Endothelial cell of umbilical vein (primary cell): Measurements from ENCODE around the gene BLACAT1. TPM values are rescaled to one million over a fixed set of nuclear protein-coding genes. Genes with fewer than 3 reads are reported as not detected.

Experiments used
- BruUV-seq: library from RNA; stranded (reverse); fragments of 400-500 nt; replicated peaks from 2 replicates; lab custom pipeline; 2021; lab: Mats Ljungman, UMichigan
- CTCF ChIA-PET: fragments of 300-600, 350-600 bp; sonication (Branson Sonifier 250); formaldehyde crosslinking; loops from one replicate; lab custom pipeline; 2021; ENCODE audit warnings: antibody characterized with exemption, inconsistent platforms; lab: Charles Lee
- POLR2A ChIA-PET: fragments of 300-600, 350-600 bp; sonication (Branson Sonifier 250); formaldehyde crosslinking; loops from one replicate; lab custom pipeline; 2021; ENCODE audit warnings: antibody characterized with exemption, inconsistent platforms; lab: Charles Lee
- DNase-seq: peaks from one replicate; pipeline ENCODE4 v3.0.0-alpha.2; 2011; ENCODE audit warnings: low read depth, low spot score
- FAIRE-seq: peaks from 2 replicates; lab custom pipeline; 2011; peaks lifted over from hg19 to GRCh38; lab: Jason Lieb, UNC
- H2AFZ ChIP-seq: 2 replicates; pipeline ENCODE4 v1.6.0; 2012; ENCODE audit warnings: low read depth, low read length, control low read depth, inconsistent platforms
- H3K27ac ChIP-seq: 2 replicates; pipeline ENCODE4 v1.5.1; 2011; ENCODE audit warnings: low read depth, mild to moderate bottlenecking, control low read depth, low read length, moderate library complexity; ENCODE audit not compliant: insufficient read depth
- H3K27me3 ChIP-seq, 2 experiments: 2 replicates each; pipeline versions ENCODE4 v1.6.0 to v1.6.1; 2011; ENCODE audit warnings: low read length in 2 of 2, mixed read lengths in 1 of 2; ENCODE audit not compliant: control insufficient read depth in 2 of 2, insufficient read depth in 2 of 2
- H3K36me3 ChIP-seq, 2 experiments: 2 replicates in 1 of 2; 3 replicates in 1 of 2; pipeline ENCODE4 v1.5.1; 2011; ENCODE audit warnings: low read length in 2 of 2, mild to moderate bottlenecking in 1 of 2, moderate library complexity in 1 of 2; ENCODE audit not compliant: control insufficient read depth in 2 of 2, insufficient read depth in 2 of 2; ENCODE audit errors: extremely low read depth in 1 of 2
- H3K4me1 ChIP-seq: 3 replicates; pipeline ENCODE4 v1.5.1; 2011; ENCODE audit warnings: mild to moderate bottlenecking, low read length; ENCODE audit not compliant: control insufficient read depth, insufficient read depth; ENCODE audit errors: extremely low read depth
- H3K4me2 ChIP-seq: 2 replicates; pipeline ENCODE4 v1.6.1; 2011; ENCODE audit warnings: low read length, control low read depth, mixed read lengths; ENCODE audit not compliant: insufficient read depth
- H3K4me3 ChIP-seq, 3 experiments: fragments of 200-600 bp in 1 of 3; sonication (generic), shearing (Covaris generic) in 1 of 3; replicated peaks in 1 of 3; 2 replicates each; pipeline ENCODE4 v1.5.1; 2011 to 2016; ENCODE audit warnings: control low read depth in 3 of 3, low read length in 3 of 3, mild to moderate bottlenecking in 2 of 3, inconsistent platforms in 1 of 3, low read depth in 1 of 3, moderate library complexity in 1 of 3; ENCODE audit not compliant: insufficient read depth in 1 of 3
- H3K79me2 ChIP-seq: 2 replicates; pipeline ENCODE4 v1.6.0; 2012; ENCODE audit warnings: low read length, inconsistent platforms; ENCODE audit not compliant: control insufficient read depth, insufficient read depth
- H3K9ac ChIP-seq: replicated peaks from 2 replicates; pipeline ENCODE3; 2011; ENCODE audit warnings: low read length, control low read depth; ENCODE audit not compliant: insufficient read depth; ENCODE audit errors: extremely low read depth
- H3K9me1 ChIP-seq: replicated peaks from 3 replicates; pipeline ENCODE4 v1.6.0; 2011; ENCODE audit warnings: mild to moderate bottlenecking, low read length; ENCODE audit not compliant: control insufficient read depth, insufficient read depth; ENCODE audit errors: extremely low read depth
- H3K9me3 ChIP-seq: replicated peaks from 2 replicates; pipeline ENCODE4 v1.5.1; 2012; ENCODE audit warnings: low read length, inconsistent platforms; ENCODE audit not compliant: control insufficient read depth, insufficient read depth
- H4K20me1 ChIP-seq: replicated peaks from 2 replicates; pipeline ENCODE3; 2011; ENCODE audit warnings: mild to moderate bottlenecking, low read length; ENCODE audit not compliant: control insufficient read depth, insufficient read depth; ENCODE audit errors: extremely low read depth
- EZH2 ChIP-seq: IDR thresholded peaks from 2 replicates; pipeline ENCODE4 v1.6.1; 2012; ENCODE audit warnings: borderline replicate concordance, low read depth, mild to moderate bottlenecking, moderate library complexity, low read length, inconsistent platforms; ENCODE audit not compliant: severe bottlenecking
- FOS ChIP-seq: IDR thresholded peaks from 2 replicates; pipeline ENCODE4 v1.6.1; 2011; ENCODE audit warnings: mild to moderate bottlenecking, low read length, moderate library complexity, borderline replicate concordance; ENCODE audit not compliant: insufficient read depth
- GATA2 ChIP-seq: IDR thresholded peaks from 2 replicates; pipeline ENCODE4 v1.7.0; 2011; ENCODE audit warnings: low read depth, mild to moderate bottlenecking, moderate library complexity, mixed read lengths, low read length; ENCODE audit not compliant: insufficient read length, insufficient read depth
- JUN ChIP-seq: IDR thresholded peaks from 2 replicates; pipeline ENCODE4 v1.6.1; 2011; ENCODE audit warnings: borderline replicate concordance, low read depth; ENCODE audit not compliant: insufficient read length, insufficient read depth
- MYC ChIP-seq: IDR thresholded peaks from one replicate; pipeline ENCODE4 v1.6.1; 2011; ENCODE audit warnings: mild to moderate bottlenecking, low read depth, low read length
- POLR2A ChIP-seq: IDR thresholded peaks from 2 replicates; pipeline ENCODE4 v1.6.1; 2012; ENCODE audit warnings: low read depth, mild to moderate bottlenecking, control low read depth, low read length
- POLR2AphosphoS5 ChIP-seq: IDR thresholded peaks from 2 replicates; pipeline ENCODE4 v1.6.1; 2012; ENCODE audit warnings: low read depth, mild to moderate bottlenecking, control low read depth, low read length, moderate library complexity; ENCODE audit not compliant: insufficient read depth
- dilution Hi-C: fragments of 300-500 bp; cut with MboI; formaldehyde crosslinking; loops from one replicate; pipeline ENCODE4 v1.15.0; 2019; ENCODE audit warnings: low sequenced_read_pairs; ENCODE audit not compliant: extremely low pct_ligation_motif_present
- intact Hi-C: fragments of 100-400 bp; cut with micrococcal nuclease; formaldehyde crosslinking; loops from one replicate; pipeline ENCODE4 v1.10.0; 2022
- polyA plus RNA-seq, 4 experiments: library from polyadenylated mRNA; depleted of rRNA in 3 of 4; stranded (reverse) in 3 of 4; unstranded in 1 of 4; fragments of >200 nt; gene quantifications; 2 replicates each; pipeline versions ENCODE4 v1.2.1 to v1.2.3, GENCODE V29; 2011 to 2012; ENCODE audit warnings: missing spikeins in 1 of 4
- total RNA-seq: library from RNA; stranded (reverse); gene quantifications from 2 replicates; pipeline ENCODE4 v1.2.3, GENCODE V29; 2021
- TF ChIP-seq, protein P1 (sequence below): IDR thresholded peaks from 2 replicates; pipeline ENCODE4 v1.6.1; 2011; ENCODE audit not compliant: insufficient read depth, insufficient read length
- TF ChIP-seq, protein P2 (sequence below), 2 donors: IDR thresholded peaks; 1 replicate in 1 of 2; 2 replicates in 1 of 2; pipeline ENCODE4 v1.5.1; 2011; ENCODE audit warnings: low read length in 2 of 2, mild to moderate bottlenecking in 2 of 2, moderate library complexity in 2 of 2, control low read depth in 1 of 2, inconsistent platforms in 1 of 2, low read depth in 1 of 2; ENCODE audit not compliant: insufficient read depth in 1 of 2; ENCODE audit errors: extremely low read depth in 1 of 2

The BLACAT1 gene
- total and polyA plus RNA-seq, 2 donors (not counting 3 experiments of a cell fraction or from before 2014, with no cell fraction given) = not detected

DNA sequence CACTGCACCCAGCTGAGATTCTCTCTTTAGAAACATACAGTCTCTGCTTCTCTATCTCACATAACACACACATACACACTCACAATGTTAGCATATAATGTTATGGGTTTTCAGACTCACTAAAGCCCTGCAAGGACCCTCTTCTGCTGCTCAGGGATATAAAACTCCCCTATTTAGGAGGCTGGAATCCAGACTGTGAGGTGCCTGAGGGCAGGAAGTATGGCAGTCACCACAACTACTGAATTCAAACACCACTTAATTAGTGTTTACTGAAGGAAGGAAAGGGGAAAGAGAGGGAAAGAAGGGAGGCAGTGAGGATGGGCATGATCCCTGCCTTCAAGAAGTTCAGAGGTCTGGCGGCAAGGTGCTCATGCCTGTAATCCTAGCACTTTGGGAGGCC lies 40.8 kb upstream of the BLACAT1 start:
- DNase-seq (no peak), FAIRE-seq (no peak)
- POLR2A ChIA-PET = no interaction called here
- Histone ChIP-seq H2AFZ (no peak overlapping the region), H3K4me3 (no peak overlapping the region), H3K36me3 (no peaks in the 10 kb centered on the region), H3K9me1 (no peaks in the 10 kb centered on the region), H3K79me2 (no peaks in the 10 kb centered on the region), H3K9ac (no peak overlapping the region), H3K4me1 (no peaks in the 10 kb centered on the region), H3K9me3 (no peaks in the 10 kb centered on the region), H3K27me3 (peaks cover 6 to 23% of the 10 kb centered on the region in 2 experiments), H3K4me2 (no peak overlapping the region), H4K20me1 (no peaks in the 10 kb centered on the region), H3K27ac (no peak overlapping the region)
- TF ChIP-seq GATA2 (no peak), POLR2A (no peak), EZH2 (no peak), FOS (no peak), JUN (no peak), MYC (no peak), POLR2AphosphoS5 (no peak)
- TF ChIP-seq, protein P1, sequence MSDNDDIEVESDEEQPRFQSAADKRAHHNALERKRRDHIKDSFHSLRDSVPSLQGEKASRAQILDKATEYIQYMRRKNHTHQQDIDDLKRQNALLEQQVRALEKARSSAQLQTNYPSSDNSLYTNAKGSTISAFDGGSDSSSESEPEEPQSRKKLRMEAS = no peak
- TF ChIP-seq, protein P2, sequence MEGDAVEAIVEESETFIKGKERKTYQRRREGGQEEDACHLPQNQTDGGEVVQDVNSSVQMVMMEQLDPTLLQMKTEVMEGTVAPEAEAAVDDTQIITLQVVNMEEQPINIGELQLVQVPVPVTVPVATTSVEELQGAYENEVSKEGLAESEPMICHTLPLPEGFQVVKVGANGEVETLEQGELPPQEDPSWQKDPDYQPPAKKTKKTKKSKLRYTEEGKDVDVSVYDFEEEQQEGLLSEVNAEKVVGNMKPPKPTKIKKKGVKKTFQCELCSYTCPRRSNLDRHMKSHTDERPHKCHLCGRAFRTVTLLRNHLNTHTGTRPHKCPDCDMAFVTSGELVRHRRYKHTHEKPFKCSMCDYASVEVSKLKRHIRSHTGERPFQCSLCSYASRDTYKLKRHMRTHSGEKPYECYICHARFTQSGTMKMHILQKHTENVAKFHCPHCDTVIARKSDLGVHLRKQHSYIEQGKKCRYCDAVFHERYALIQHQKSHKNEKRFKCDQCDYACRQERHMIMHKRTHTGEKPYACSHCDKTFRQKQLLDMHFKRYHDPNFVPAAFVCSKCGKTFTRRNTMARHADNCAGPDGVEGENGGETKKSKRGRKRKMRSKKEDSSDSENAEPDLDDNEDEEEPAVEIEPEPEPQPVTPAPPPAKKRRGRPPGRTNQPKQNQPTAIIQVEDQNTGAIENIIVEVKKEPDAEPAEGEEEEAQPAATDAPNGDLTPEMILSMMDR (IDR thresholded peaks at IDR 0.05; ENCODE audit: extremely low read depth in 1 of 2, insufficient read depth in 1 of 2, low read depth in 1 of 2, low read length in 2 of 2) = no peak
- intact Hi-C loops (no loop called here), dilution Hi-C loops (no loop called here)
- CTCF ChIA-PET = interaction anchor here (0.6 to 8.9 kb wide), 3 partner anchors 9 to 51 kb away, joined by 3 to 96 read pairs (median 47); no protein-coding TSS in a partner anchor
- BruUV-seq = no TSS peak
